Stimulated activated CD8-positive, alpha-beta memory T cell treated with anti-CD3 and anti-CD28 coated beads, Interleukin-4, amount 100 ng/mL, for 4 hours (primary cell): ENCODE data around the gene FOXF1.

ENCODE experiments used
- DNase-seq, 2 donors: peaks; one replicate each; pipeline ENCODE4 v3.0.0-alpha.2; 2020; ENCODE audit warnings: low read depth in 2 of 2, low spot score in 1 of 2

The FOXF1 gene

GRCh38 chr16:86515777-86516622 is 5.7 kb downstream of the FOXF1 start:
- DNase-seq: no peak

- DNase-seq: no peak
Measured at GRCh38 chr16:86516623-86517003, 6.3 kb downstream of the FOXF1 start.

DNA sequence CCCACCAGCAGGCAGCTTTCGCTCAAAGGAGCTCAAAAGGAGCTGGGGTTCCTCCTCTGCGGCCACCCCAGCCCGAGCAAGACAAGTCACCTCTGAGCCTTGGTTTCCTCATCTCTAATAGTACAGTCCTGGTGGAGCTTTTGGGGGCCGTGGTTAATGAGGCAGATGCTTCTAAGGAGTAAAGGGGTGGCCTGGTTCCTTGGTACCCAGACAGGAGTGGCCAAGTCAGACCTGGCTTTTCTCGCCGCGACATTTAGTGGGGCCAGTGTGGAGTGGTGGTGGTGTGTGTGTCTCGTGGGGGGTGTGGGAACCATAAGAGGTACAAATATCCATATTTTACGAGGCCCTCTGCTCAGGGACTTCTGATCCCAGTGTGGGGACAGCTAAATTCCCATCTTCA is 6.7 kb downstream of the FOXF1 start:
- no peak for DNase-seq

- DNase-seq: no peak
Measured at GRCh38 chr16:86517652-86518258, 7.4 kb downstream of the FOXF1 start.

DNA sequence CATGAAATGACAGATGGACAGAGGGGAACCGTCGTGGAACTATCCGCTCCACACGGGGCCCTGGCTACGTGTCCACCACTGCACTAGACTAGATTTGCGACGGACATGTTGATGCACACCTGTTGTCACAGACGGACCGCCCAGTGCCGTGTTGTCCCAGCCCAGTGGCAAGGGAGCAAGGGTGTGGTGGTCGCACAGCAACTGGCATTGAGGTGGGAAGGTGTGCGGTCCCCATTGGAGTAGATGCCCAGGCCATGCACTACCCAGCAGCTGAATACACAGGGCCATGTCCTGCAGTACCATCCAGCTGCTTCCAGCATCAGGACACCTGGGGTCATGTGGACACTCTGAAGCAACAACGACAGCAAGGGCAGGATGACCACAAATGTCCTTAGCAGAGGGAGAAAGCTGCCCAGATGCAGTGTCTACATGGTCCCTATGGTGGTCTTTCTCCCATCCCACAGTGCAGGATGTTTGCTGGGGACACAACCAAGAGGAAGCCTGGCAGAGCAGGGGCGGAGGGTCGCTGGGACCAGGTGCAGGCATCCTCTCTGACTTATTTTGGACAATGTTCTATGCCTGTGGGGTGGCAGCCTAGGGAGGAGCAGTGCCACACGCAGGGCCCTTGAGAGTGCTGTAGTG is 8.8 kb downstream of the FOXF1 start:
- no peak for DNase-seq

GRCh38 chr16:86519649-86520316 is 9.5 kb downstream of the FOXF1 start:
- DNase-seq: peak; percentile 11 to 17

DNA sequence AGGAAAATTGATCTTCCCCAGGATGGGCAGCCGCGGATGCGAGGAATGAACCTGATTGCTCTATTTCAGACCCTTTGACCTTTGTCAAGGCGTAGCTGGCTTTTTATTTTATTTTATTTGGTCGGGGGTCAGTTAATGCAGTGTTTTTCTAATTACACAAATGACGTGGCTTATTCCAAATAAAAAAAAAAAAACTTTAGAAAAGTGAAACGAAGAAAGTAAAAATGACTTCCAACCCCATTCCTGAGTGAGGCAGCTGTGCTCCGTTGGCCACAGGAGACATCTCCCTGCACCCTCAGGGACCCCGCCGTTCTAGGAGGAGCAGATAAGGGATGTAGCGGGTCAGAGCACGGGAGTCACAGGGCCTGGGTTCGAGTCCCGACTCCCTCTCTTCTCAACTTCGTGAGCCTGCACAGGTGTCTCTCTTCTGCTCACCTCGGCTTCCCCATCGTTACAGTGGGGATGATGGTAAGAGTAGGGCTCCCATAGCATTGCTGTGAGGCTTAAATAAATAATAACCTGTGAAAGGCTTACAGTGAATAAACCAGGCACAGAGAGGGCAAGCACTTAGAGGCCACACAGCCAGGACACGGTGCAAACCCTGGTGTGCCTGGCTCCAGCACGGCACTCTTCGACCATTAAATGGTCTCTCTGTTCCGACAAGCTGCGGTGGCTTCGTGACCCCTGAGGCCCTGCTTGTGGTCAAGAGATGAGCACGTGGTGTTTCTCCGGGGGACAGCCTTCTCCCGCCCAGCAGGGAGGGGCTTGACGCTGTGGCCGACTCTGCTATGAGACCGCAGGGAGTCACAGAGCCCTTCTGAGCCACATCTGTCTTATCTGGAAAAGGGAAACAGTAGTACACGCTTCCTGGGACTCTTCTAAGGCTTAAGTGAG is 10.2 kb downstream of the FOXF1 start:
- DNase-seq: no peak

DNA sequence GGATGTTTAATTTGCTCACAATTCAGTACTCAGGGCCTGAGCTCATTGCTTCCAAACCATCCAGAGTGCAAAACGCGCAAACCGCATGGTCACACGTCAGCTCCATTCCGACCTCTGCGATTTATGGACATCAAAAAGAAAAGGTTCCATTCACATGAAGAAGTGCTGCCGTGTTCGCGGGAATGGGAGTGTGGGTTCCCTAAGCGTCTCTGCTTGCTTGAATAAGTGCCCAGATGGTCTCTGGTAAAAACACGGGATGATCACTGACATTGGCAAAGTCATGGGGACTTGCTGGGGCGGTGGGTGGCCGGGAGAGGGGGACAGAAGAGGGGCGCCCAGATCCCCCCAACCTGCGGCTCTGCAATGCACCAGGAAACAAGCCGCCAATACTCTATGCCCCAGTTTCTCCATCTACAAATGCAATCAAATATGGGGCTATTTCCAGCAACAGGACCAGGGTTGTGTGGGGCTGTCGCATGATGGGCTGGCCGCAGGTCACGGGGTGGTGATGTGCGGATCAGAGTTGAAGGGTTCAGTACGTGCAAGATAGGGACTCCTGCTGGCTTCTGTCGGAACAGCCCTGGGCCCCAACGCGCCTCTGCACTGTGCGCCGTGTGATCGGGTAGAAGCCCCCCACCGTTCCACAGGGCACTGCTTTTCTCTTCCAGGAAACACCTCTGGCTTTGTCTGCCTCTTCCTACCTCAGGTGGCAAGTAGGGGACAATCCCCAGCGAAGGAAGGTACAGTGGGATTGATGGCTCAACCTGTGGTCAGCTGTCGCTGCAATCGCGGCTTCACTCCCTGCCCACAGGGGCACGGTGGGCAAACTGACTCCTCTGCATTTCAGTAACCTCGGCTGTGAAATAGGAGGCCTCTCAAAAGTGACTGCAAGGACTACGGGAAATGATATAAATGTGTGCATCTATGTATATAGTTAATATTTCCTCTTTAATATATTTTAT is 11.2 kb downstream of the FOXF1 start:
- no peak for DNase-seq

- no peak for DNase-seq
Measured at GRCh38 chr16:86522634-86523033, 12.3 kb downstream of the FOXF1 start.

- no peak for DNase-seq
Measured at GRCh38 chr16:86523166-86523740, 12.9 kb downstream of the FOXF1 start.

GRCh38 chr16:86524029-86524428 is 13.7 kb downstream of the FOXF1 start:
- DNase-seq: no peak

DNA sequence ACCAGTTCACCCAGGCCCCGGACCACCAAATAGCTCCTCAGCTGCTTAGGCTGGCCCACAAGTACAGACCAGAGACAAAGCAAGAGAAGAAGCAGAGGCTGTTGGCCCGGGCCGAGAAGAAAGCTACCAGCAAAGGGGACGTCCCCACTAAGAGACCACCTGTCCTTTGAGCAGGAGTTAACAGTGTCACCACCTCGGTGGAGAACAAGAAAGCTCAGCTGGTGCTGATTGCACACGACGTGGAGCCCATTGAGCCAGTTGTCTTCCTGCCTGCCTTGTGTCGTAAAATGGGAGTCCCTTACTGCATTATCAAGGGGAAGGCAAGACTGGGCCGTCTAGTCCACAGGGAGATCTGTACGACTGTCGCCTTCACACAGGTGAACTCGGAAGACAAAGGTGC is 15.4 kb downstream of the FOXF1 start:
- no peak for DNase-seq

DNA sequence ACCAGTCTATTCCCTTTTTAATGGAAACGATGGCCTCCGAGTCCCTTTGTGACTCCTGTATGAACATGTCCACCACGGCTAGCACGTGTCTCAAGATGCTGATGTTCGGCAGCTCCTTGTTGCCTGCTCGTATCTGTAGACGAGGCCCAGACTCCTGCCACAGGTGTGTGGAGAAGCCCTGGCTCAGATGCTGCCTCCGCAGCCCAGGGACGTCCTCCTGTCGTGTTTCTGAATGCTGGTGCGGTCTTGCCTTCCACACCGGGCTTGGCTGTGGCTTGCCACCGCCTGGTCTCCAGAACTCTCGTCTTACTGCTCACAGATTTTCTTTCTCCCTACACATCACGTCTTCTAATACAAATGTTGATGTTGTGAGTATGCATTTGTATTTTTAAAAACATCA is 17.0 kb downstream of the FOXF1 start:
- no peak for DNase-seq

GRCh38 chr16:86528061-86528929 is 18.0 kb downstream of the FOXF1 start:
- no peak for DNase-seq

DNA sequence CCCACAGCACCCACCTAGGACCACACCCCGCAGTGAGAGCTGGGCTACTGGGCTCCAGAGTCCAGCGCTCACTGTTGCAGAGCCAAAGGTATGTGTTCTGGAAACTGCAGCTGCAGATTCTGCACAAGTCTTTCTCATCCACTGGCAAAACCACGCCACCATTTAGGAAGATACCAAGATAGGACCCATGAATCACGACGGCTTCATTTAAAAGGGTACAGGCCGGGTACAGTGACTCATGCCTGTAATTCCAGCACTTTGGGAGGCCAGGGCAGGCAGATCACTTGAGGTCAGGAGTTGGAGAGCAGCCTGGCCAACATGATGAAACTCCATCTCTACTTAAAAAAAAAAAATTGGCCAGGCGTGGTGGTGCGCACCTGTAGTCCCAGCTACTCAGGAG is 18.8 kb downstream of the FOXF1 start:
- DNase-seq: no peak

GRCh38 chr16:86530251-86531190 is 20.2 kb downstream of the FOXF1 start:
- no peak for DNase-seq

GRCh38 chr16:86531191-86531545 is 20.8 kb downstream of the FOXF1 start:
- DNase-seq: no peak
